ENCODE data around the gene SLC8A2. TPM values are rescaled to one million over a fixed set of nuclear protein-coding genes. Genes with fewer than 3 reads are reported as not detected.
"Not testable (repeated sequence)": the region's sequence is repeated elsewhere in the genome, so short reads cannot be mapped to it uniquely, and the experiment has no call there.

SLC8A2 gene
- total RNA-seq, 1 donor from 2014 or later, result 0.46 TPM

- intact Hi-C loops (cut with DNase I), result no loop called here
- DNase-seq (ENCODE audit: missing footprints) (no peak), ATAC-seq (no peak)
Observed at GRCh38 chr19:47406711-47407416, 64.8 kb downstream of the SLC8A2 start.

GRCh38 chr19:47405854-47406417 lies 65.8 kb downstream of the SLC8A2 start:
- no peak for DNase-seq (ENCODE audit: missing footprints)
- intact Hi-C loops (cut with DNase I), result no loop called here
- no peak for ATAC-seq

GRCh38 chr19:47405197-47405550 lies 66.5 kb downstream of the SLC8A2 start:
- intact Hi-C loops (cut with DNase I), result no loop called here
- no peak for DNase-seq (ENCODE audit: missing footprints)

GRCh38 chr19:47404334-47405196 lies 67.1 kb downstream of the SLC8A2 start:
- no peak for ATAC-seq
- intact Hi-C loops (cut with DNase I), result no loop called here
- DNase-seq (ENCODE audit: missing footprints), result no peak

More at GRCh38 chr19:47405197-47405550, 66.5 kb downstream of the SLC8A2 start:
- ATAC-seq, result no peak

- no peak for DNase-seq (ENCODE audit: missing footprints)
Observed at GRCh38 chr19:47402504-47402903, 69.2 kb downstream of the SLC8A2 start.

GRCh38 chr19:47398707-47399597 lies 72.7 kb downstream of the SLC8A2 start:
- no peak for DNase-seq (ENCODE audit: missing footprints)
- intact Hi-C loops (cut with DNase I), result no loop called here
- ATAC-seq, result no peak

More at GRCh38 chr19:47402504-47402903, 69.2 kb downstream of the SLC8A2 start:
- ATAC-seq, result no peak
- intact Hi-C loops (cut with DNase I), result no loop called here

- peak; percentile 91 for DNase-seq (ENCODE audit: missing footprints)
- peak; percentile 46 for ATAC-seq
- intact Hi-C loops (cut with DNase I), result loop anchor here (2.0 kb wide), 1 partner anchor 95 kb away; no protein-coding TSS in a partner anchor
Observed at GRCh38 chr19:47391510-47392223, 80.0 kb downstream of the SLC8A2 start.

GRCh38 chr19:47390533-47391488 lies 80.9 kb downstream of the SLC8A2 start:
- ATAC-seq (no peak), DNase-seq (ENCODE audit: missing footprints) (no peak)
- intact Hi-C loops (cut with DNase I), result loop anchor here (2.0 kb wide), 1 partner anchor 94 kb away; no protein-coding TSS in a partner anchor

- DNase-seq (ENCODE audit: missing footprints) (peak; percentile 88), ATAC-seq (peak; percentile 36)
- intact Hi-C loops (cut with DNase I), result no loop called here
Observed at GRCh38 chr19:47389150-47389556, 82.5 kb downstream of the SLC8A2 start.

- intact Hi-C loops (cut with DNase I); DNase-seq (ENCODE audit: missing footprints): not testable (repeated sequence)
- peak; percentile 49 for ATAC-seq
Observed at GRCh38 chr19:47388721-47389120, 83.0 kb downstream of the SLC8A2 start.

GRCh38 chr19:47387623-47388022 lies 84.1 kb downstream of the SLC8A2 start:
- DNase-seq (ENCODE audit: missing footprints); intact Hi-C loops (cut with DNase I); ATAC-seq: not testable (repeated sequence)

GRCh38 chr19:47386582-47386981 lies 85.1 kb downstream of the SLC8A2 start:
- ATAC-seq; intact Hi-C loops (cut with DNase I): not testable (repeated sequence)
- peak; percentile 71 for DNase-seq (ENCODE audit: missing footprints)

GRCh38 chr19:47384533-47384932 lies 87.2 kb downstream of the SLC8A2 start:
- ATAC-seq; DNase-seq (ENCODE audit: missing footprints); intact Hi-C loops (cut with DNase I): not testable (repeated sequence)

GRCh38 chr19:47383890-47384289 lies 87.8 kb downstream of the SLC8A2 start:
- ATAC-seq; intact Hi-C loops (cut with DNase I): not testable (repeated sequence)

GRCh38 chr19:47381653-47382279 lies 89.9 kb downstream of the SLC8A2 start:
- intact Hi-C loops (cut with DNase I), result no loop called here
- DNase-seq (ENCODE audit: missing footprints), result peak; percentile 86
- no peak for ATAC-seq

More at GRCh38 chr19:47383890-47384289, 87.8 kb downstream of the SLC8A2 start:
- DNase-seq (ENCODE audit: missing footprints), result not testable (repeated sequence)

GRCh38 chr19:47381121-47381520 lies 90.6 kb downstream of the SLC8A2 start:
- ATAC-seq, result no peak
- intact Hi-C loops (cut with DNase I), result no loop called here
- peak; percentile 37 for DNase-seq (ENCODE audit: missing footprints)
